IMR-90 (cell line): ENCODE measurements around the gene GPR139. TPM values are rescaled to one million over a fixed set of nuclear protein-coding genes. Genes with fewer than 3 reads are reported as not detected.

ENCODE experiments used
- ATAC-seq: fragments of 200-7000 bp; cut with Tn5 transposase; 2 replicates; pipeline ENCODE4 v1.9.1; 2020; ENCODE audit warnings: low read depth, mild to moderate bottlenecking, moderate library complexity
- BruUV-seq: library from RNA; stranded (reverse); fragments of 400-500 nt; replicated peaks from 2 replicates; lab custom pipeline; 2021; lab: Mats Ljungman, UMichigan
- CTCF ChIA-PET: fragments of 300-600 bp; formaldehyde crosslinking; extraction: SDS; loops from one replicate; lab custom pipeline; 2021; ENCODE audit warnings: antibody characterized with exemption; lab: Yijun Ruan, JAX
- POLR2A ChIA-PET: fragments of 300-600 bp; sonication (Branson Sonifier 250); formaldehyde crosslinking; loops from one replicate; lab custom pipeline; 2022; ENCODE audit warnings: antibody characterized with exemption; ENCODE audit not compliant: unreplicated experiment; lab: Charles Lee
- DNase-seq: peaks from one replicate; pipeline ENCODE4 v3.0.0; 2013
- H2AFZ ChIP-seq: replicated peaks from 2 replicates; pipeline ENCODE3; 2013; ENCODE audit warnings: low read length, mild to moderate bottlenecking; ENCODE audit not compliant: poor library complexity
- H2AK5ac ChIP-seq: 2 replicates; pipeline ENCODE4 v1.6.1; 2013; ENCODE audit warnings: low read depth, low read length, inconsistent platforms
- H2AK9ac ChIP-seq: replicated peaks from 2 replicates; pipeline ENCODE3; 2013; ENCODE audit warnings: mild to moderate bottlenecking, low read depth, low read length, moderate library complexity; ENCODE audit not compliant: poor library complexity
- H2BK120ac ChIP-seq: 2 replicates; pipeline ENCODE4 v1.6.1; 2013; ENCODE audit warnings: low read depth, low read length, inconsistent platforms
- H2BK15ac ChIP-seq: 3 replicates; pipeline ENCODE4 v1.6.1; 2013; ENCODE audit warnings: low read depth, low read length, inconsistent platforms
- H2BK20ac ChIP-seq: 2 replicates; pipeline ENCODE4 v1.6.1; 2013; ENCODE audit warnings: low read depth, mild to moderate bottlenecking, inconsistent platforms, low read length, moderate library complexity
- H2BK5ac ChIP-seq: 2 replicates; pipeline ENCODE4 v1.6.1; 2013; ENCODE audit warnings: mild to moderate bottlenecking, low read depth, low read length, inconsistent platforms; ENCODE audit not compliant: poor library complexity, severe bottlenecking
- H3K14ac ChIP-seq: replicated peaks from 2 replicates; pipeline ENCODE4 v1.6.1; 2013; ENCODE audit warnings: low read depth, low read length, inconsistent platforms
- H3K18ac ChIP-seq: 2 replicates; pipeline ENCODE4 v1.6.1; 2013; ENCODE audit warnings: low read depth, low read length, control low read depth
- H3K23ac ChIP-seq: 2 replicates; pipeline ENCODE4 v1.6.1; 2013; ENCODE audit warnings: low read depth, low read length, inconsistent platforms
- H3K27ac ChIP-seq: 2 replicates; pipeline ENCODE4 v1.5.1; 2013; ENCODE audit warnings: mild to moderate bottlenecking, control low read depth, low read length; ENCODE audit not compliant: insufficient read depth
- H3K27me3 ChIP-seq: 2 replicates; pipeline ENCODE4 v1.6.1; 2013; ENCODE audit warnings: low read length; ENCODE audit not compliant: control insufficient read depth, insufficient read depth
- H3K36me3 ChIP-seq: 2 replicates; pipeline ENCODE4 v1.6.1; 2013; ENCODE audit warnings: low read length, mixed read lengths; ENCODE audit not compliant: control insufficient read depth, insufficient read depth
- H3K4ac ChIP-seq: 2 replicates; pipeline ENCODE4 v1.6.1; 2013; ENCODE audit warnings: low read depth, low read length, inconsistent platforms
- H3K4me1 ChIP-seq: 2 replicates; pipeline ENCODE4 v1.6.1; 2013; ENCODE audit warnings: low read length, mixed read lengths; ENCODE audit not compliant: control insufficient read depth, insufficient read depth
- H3K4me2 ChIP-seq: 2 replicates; pipeline ENCODE4 v1.6.1; 2013; ENCODE audit warnings: low read depth, mild to moderate bottlenecking, control low read depth, low read length, moderate library complexity
- H3K4me3 ChIP-seq: 2 replicates; pipeline ENCODE4 v1.5.1; 2013; ENCODE audit warnings: low read depth, mild to moderate bottlenecking, control low read depth, low read length, moderate library complexity; ENCODE audit not compliant: insufficient read depth
- H3K56ac ChIP-seq: 2 replicates; pipeline ENCODE4 v1.6.1; 2013; ENCODE audit warnings: low read length, inconsistent platforms; ENCODE audit not compliant: insufficient read depth; ENCODE audit errors: extremely low read depth
- H3K79me1 ChIP-seq, 2 experiments: 2 replicates each; pipeline ENCODE4 v1.6.1; 2013; ENCODE audit warnings: low read length in 2 of 2, inconsistent platforms in 1 of 2, low read depth in 1 of 2
- H3K9ac ChIP-seq: 2 replicates; pipeline ENCODE4 v1.6.1; 2013; ENCODE audit warnings: low read depth, low read length, control low read depth
- H3K9me1 ChIP-seq: 2 replicates; pipeline ENCODE4 v1.6.1; 2013; ENCODE audit warnings: low read length, inconsistent platforms; ENCODE audit not compliant: insufficient read depth
- H3K9me3 ChIP-seq: 2 replicates; pipeline ENCODE4 v1.6.1; 2013; ENCODE audit warnings: low read length; ENCODE audit not compliant: control insufficient read depth, insufficient read depth
- H4K20me1 ChIP-seq: 2 replicates; pipeline ENCODE4 v1.6.1; 2013; ENCODE audit warnings: low read length, inconsistent platforms; ENCODE audit not compliant: insufficient read depth
- H4K5ac ChIP-seq: 2 replicates; pipeline ENCODE4 v1.6.1; 2013; ENCODE audit warnings: mild to moderate bottlenecking, low read depth, low read length, control low read depth
- H4K8ac ChIP-seq, 2 experiments: 2 replicates each; pipeline ENCODE4 v1.6.1; 2013; ENCODE audit warnings: low read depth in 2 of 2, low read length in 2 of 2, control low read depth in 1 of 2, inconsistent platforms in 1 of 2
- H4K91ac ChIP-seq: 2 replicates; pipeline ENCODE4 v1.6.1; 2013; ENCODE audit warnings: low read depth, low read length, inconsistent platforms; ENCODE audit not compliant: insufficient read depth
- BHLHE40 ChIP-seq: fragments of 150-350 bp; IDR thresholded peaks from 2 replicates; pipeline ENCODE4 v1.6.1; 2016; ENCODE audit warnings: mild to moderate bottlenecking, low read depth, low read length
- CEBPB ChIP-seq: IDR thresholded peaks from 2 replicates; pipeline ENCODE4 v1.6.1; 2012; ENCODE audit warnings: low read depth, low read length, improper control_type of control experiment
- CHD1 ChIP-seq: IDR thresholded peaks from 2 replicates; pipeline ENCODE4 v1.6.1; 2012; ENCODE audit warnings: low read depth, low read length, improper control_type of control experiment
- CTCF ChIP-seq: conservative IDR thresholded peaks from 2 replicates; pipeline ENCODE4 v1.5.1; 2012; ENCODE audit warnings: mild to moderate bottlenecking, low read depth, low read length, improper control_type of control experiment
- ELK1 ChIP-seq: fragments of 150-350 bp; IDR thresholded peaks from 2 replicates; pipeline ENCODE4 v1.6.1; 2016; ENCODE audit warnings: low read depth, mild to moderate bottlenecking, low read length, moderate library complexity, borderline replicate concordance
- MAFK ChIP-seq: IDR thresholded peaks from 2 replicates; pipeline ENCODE4 v1.6.1; 2012; ENCODE audit warnings: low read depth, low read length, improper control_type of control experiment
- MAZ ChIP-seq: IDR thresholded peaks from 2 replicates; pipeline ENCODE4 v1.6.1; 2012; ENCODE audit warnings: low read depth, mild to moderate bottlenecking, low read length, improper control_type of control experiment, moderate library complexity, borderline replicate concordance
- MXI1 ChIP-seq: IDR thresholded peaks from 2 replicates; pipeline ENCODE4 v1.6.1; 2012; ENCODE audit warnings: low read depth, mild to moderate bottlenecking, low read length, moderate library complexity, borderline replicate concordance
- POLR2A ChIP-seq: IDR thresholded peaks from 2 replicates; pipeline ENCODE4 v1.6.1; 2012; ENCODE audit warnings: mild to moderate bottlenecking, low read depth, low read length
- RAD21 ChIP-seq: IDR thresholded peaks from 2 replicates; pipeline ENCODE4 v1.6.1; 2012; ENCODE audit warnings: low read length, improper control_type of control experiment
- SMC3 ChIP-seq: fragments of 150-350 bp; IDR thresholded peaks from 2 replicates; pipeline ENCODE4 v1.6.1; 2016; ENCODE audit warnings: low read depth, mild to moderate bottlenecking, antibody characterized with exemption, low read length, moderate library complexity
- WGBS, 2 experiments: methylation state at CpG; one replicate each; pipeline versions ENCODE4 v1.1.5 to v1.1.7; 2013; ENCODE audit warnings: missing lambda C conversion rate in 2 of 2; ENCODE audit not compliant: insufficient read length in 1 of 2; ENCODE audit errors: extremely low coverage in 2 of 2; 5-methylcytosine and 5-hydroxymethylcytosine counted together
- dilution Hi-C: fragments of 300-500 bp; cut with HindIII; formaldehyde crosslinking; loops from one replicate; pipeline ENCODE4 v1.14.3; 2018; ENCODE audit warnings: low sequenced_read_pairs; ENCODE audit not compliant: unreplicated experiment
- in situ Hi-C: fragments of 300-500 bp; cut with MboI; formaldehyde crosslinking; loops from 3 replicates; pipeline ENCODE4 v1.14.3; 2019; ENCODE audit warnings: low sequenced_read_pairs, inconsistent platforms, mixed read lengths
- intact Hi-C: fragments of 100-400 bp; cut with micrococcal nuclease; formaldehyde crosslinking; loops from 2 replicates; pipeline ENCODE4 v1.10.0; 2022
- polyA plus RNA-seq, 3 experiments: library from polyadenylated mRNA; depleted of rRNA; stranded (reverse); fragments of >200 nt; gene quantifications; 2 replicates each; pipeline ENCODE4 v1.2.3, GENCODE V29; 2012; ENCODE audit warnings: low replicate concordance in 1 of 3
- total RNA-seq: library from RNA; depleted of rRNA; stranded (reverse); fragments of >200 nt; gene quantifications from 2 replicates; pipeline ENCODE4 v1.2.3, GENCODE V29; 2012

The GPR139 gene
- total and polyA plus RNA-seq, 2 of the 4 experiments (the other 2 are of a cell fraction) = not detected

GRCh38 chr16:20040011-20040410 lies 33.7 kb downstream of the GPR139 start:
- H2BK120ac ChIP-seq = no peak overlapping the region
- H3K36me3 ChIP-seq = no peaks in the 10 kb centered on the region
- H3K4me3 ChIP-seq = no peak overlapping the region
- H3K18ac ChIP-seq = no peak overlapping the region
- H3K23ac ChIP-seq = no peak overlapping the region
- no peaks in the 10 kb centered on the region for H3K4me1 ChIP-seq
- TF ChIP-seq CTCF = no peak
- no peak for TF ChIP-seq MXI1
- TF ChIP-seq CEBPB = no peak
- TF ChIP-seq ELK1 = no peak
- no peak for TF ChIP-seq MAFK
- no peak for TF ChIP-seq POLR2A
- TF ChIP-seq SMC3 = no peak
- TF ChIP-seq RAD21 = no peak
- no peak for TF ChIP-seq MAZ
- TF ChIP-seq BHLHE40 = no peak
- no peak for TF ChIP-seq CHD1
- peak overlapping the region; percentile 21 for H2AFZ ChIP-seq
- intact Hi-C loops (no loop called here), in situ Hi-C loops (no loop called here), dilution Hi-C loops (no loop called here)
- no peak overlapping the region for H4K8ac ChIP-seq
- H2AK9ac ChIP-seq = no peak overlapping the region
- no peaks in the 10 kb centered on the region for H3K79me1 ChIP-seq
- no peaks in the 10 kb centered on the region for H4K20me1 ChIP-seq
- no peak overlapping the region for H4K5ac ChIP-seq
- no peak overlapping the region for H4K91ac ChIP-seq
- H2BK5ac ChIP-seq = no peak overlapping the region
- no TSS peak for BruUV-seq
- no peak overlapping the region for H3K4ac ChIP-seq
- no peaks in the 10 kb centered on the region for H3K9me1 ChIP-seq
- H2AK5ac ChIP-seq = no peak overlapping the region
- ATAC-seq (no peak), DNase-seq (no peak)
- H3K27ac ChIP-seq = no peak overlapping the region
- whole genome bisulfite sequencing, 2 experiments = 79% methylated on average over 2 of the region's 4 CpGs; no CpG with 5 or more reads in 1 of the 2 experiments
- no peak overlapping the region for H3K9ac ChIP-seq
- H3K9me3 ChIP-seq = peaks cover 3% of the 10 kb centered on the region; the same call in 1 of the 2 replicates
- ChIA-PET CTCF (no interaction called here), POLR2A (no interaction called here)
- H3K56ac ChIP-seq = no peak overlapping the region
- no peak overlapping the region for H2BK15ac ChIP-seq
- H3K14ac ChIP-seq = no peak overlapping the region
- H3K27me3 ChIP-seq = no peaks in the 10 kb centered on the region
- H3K4me2 ChIP-seq = no peak overlapping the region
- no peak overlapping the region for H2BK20ac ChIP-seq
